GM18909 (cell line): ENCODE data around the gene EPHA8.

Source experiments
- ATAC-seq: cut with Tn5 transposase; IDR thresholded peaks from one replicate; pipeline ENCODE4 v1.9.1; 2021; ENCODE audit warnings: mild to moderate bottlenecking; ENCODE audit not compliant: unreplicated experiment, poor library complexity

The EPHA8 gene

GRCh38 chr1:22534951-22535350, 28.3 kb upstream of the EPHA8 start:
- ATAC-seq: no peak

- ATAC-seq: no peak
Measured at GRCh38 chr1:22535399-22535798, 27.9 kb upstream of the EPHA8 start.

GRCh38 chr1:22536506-22536905, 26.8 kb upstream of the EPHA8 start:
- no peak for ATAC-seq

- no peak for ATAC-seq
Measured at GRCh38 chr1:22537441-22538139, 25.7 kb upstream of the EPHA8 start.

GRCh38 chr1:22539510-22540118, 23.7 kb upstream of the EPHA8 start:
- ATAC-seq: no peak

GRCh38 chr1:22540337-22540736, 23.0 kb upstream of the EPHA8 start:
- ATAC-seq: no peak

- ATAC-seq: no peak
Measured at GRCh38 chr1:22542886-22543285, 20.4 kb upstream of the EPHA8 start.

GRCh38 chr1:22543679-22544078, 19.6 kb upstream of the EPHA8 start:
- ATAC-seq: no peak

GRCh38 chr1:22544606-22545005, 18.7 kb upstream of the EPHA8 start:
- no peak for ATAC-seq

- ATAC-seq: no peak
Measured at GRCh38 chr1:22545141-22545540, 18.1 kb upstream of the EPHA8 start.

GRCh38 chr1:22547186-22547817, 16.0 kb upstream of the EPHA8 start:
- ATAC-seq: no peak

- no peak for ATAC-seq
Measured at GRCh38 chr1:22547818-22548462, 15.3 kb upstream of the EPHA8 start.

GRCh38 chr1:22550021-22550420, 13.3 kb upstream of the EPHA8 start:
- no peak for ATAC-seq

GRCh38 chr1:22551591-22551990, 11.7 kb upstream of the EPHA8 start:
- no peak for ATAC-seq

GRCh38 chr1:22552021-22552420, 11.3 kb upstream of the EPHA8 start:
- ATAC-seq: no peak

- ATAC-seq: no peak
Measured at GRCh38 chr1:22553104-22553880, 10.0 kb upstream of the EPHA8 start.

- ATAC-seq: no peak
Measured at GRCh38 chr1:22553991-22554522, 9.2 kb upstream of the EPHA8 start.

- no peak for ATAC-seq
Measured at GRCh38 chr1:22555371-22555656, 8.0 kb upstream of the EPHA8 start.

GRCh38 chr1:22556391-22557104, 6.7 kb upstream of the EPHA8 start:
- ATAC-seq: no peak
